ENCODE results near the gene KIF5B. TPM values are rescaled to one million over a fixed set of nuclear protein-coding genes. Genes with fewer than 3 reads are reported as not detected.

KIF5B gene
- polyA plus RNA-seq, 1 experiment: 84.0 TPM

DNA sequence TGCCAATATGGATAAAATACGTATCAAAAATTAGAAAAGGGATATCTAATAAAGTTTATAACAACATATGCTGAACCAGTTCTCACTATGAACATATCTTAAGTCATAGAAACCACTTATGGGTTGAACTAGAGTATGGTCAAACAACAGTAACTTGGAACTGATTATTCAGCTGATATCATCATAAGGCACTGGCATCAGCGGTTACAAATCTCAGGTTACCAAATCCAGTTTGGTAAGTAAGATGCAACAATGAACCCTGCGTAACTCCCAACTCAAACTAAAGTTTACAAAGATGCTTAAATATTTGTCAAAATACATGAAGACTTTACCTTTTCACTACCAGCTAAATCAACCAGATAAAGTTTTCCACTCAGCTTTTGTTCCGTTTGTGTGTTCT is 19.3 kb downstream of the KIF5B start:
- H3K27ac ChIP-seq (ENCODE audit: low read depth, low read length): no peak overlapping the region
- POLR2A ChIA-PET: no interaction called here
- no peaks in the 10 kb centered on the region for H3K9me3 ChIP-seq (ENCODE audit: control insufficient read depth, insufficient read depth, low read length)
- H3K27me3 ChIP-seq (ENCODE audit: control insufficient read depth, insufficient read depth, low read length): no peaks in the 10 kb centered on the region
- DNase-seq (ENCODE audit: low read depth, low spot score): no peak
- CTCF ChIA-PET: interaction anchor here (1.7 kb wide), 1 partner anchor 18 kb away, joined by 3 read pairs; no protein-coding TSS in a partner anchor
- TF ChIP-seq, protein P1, sequence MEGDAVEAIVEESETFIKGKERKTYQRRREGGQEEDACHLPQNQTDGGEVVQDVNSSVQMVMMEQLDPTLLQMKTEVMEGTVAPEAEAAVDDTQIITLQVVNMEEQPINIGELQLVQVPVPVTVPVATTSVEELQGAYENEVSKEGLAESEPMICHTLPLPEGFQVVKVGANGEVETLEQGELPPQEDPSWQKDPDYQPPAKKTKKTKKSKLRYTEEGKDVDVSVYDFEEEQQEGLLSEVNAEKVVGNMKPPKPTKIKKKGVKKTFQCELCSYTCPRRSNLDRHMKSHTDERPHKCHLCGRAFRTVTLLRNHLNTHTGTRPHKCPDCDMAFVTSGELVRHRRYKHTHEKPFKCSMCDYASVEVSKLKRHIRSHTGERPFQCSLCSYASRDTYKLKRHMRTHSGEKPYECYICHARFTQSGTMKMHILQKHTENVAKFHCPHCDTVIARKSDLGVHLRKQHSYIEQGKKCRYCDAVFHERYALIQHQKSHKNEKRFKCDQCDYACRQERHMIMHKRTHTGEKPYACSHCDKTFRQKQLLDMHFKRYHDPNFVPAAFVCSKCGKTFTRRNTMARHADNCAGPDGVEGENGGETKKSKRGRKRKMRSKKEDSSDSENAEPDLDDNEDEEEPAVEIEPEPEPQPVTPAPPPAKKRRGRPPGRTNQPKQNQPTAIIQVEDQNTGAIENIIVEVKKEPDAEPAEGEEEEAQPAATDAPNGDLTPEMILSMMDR (IDR thresholded peaks at IDR 0.05; ENCODE audit: low read depth, low read length): no peak
- H3K4me3 ChIP-seq (ENCODE audit: low read depth, low read length): no peak overlapping the region

DNA sequence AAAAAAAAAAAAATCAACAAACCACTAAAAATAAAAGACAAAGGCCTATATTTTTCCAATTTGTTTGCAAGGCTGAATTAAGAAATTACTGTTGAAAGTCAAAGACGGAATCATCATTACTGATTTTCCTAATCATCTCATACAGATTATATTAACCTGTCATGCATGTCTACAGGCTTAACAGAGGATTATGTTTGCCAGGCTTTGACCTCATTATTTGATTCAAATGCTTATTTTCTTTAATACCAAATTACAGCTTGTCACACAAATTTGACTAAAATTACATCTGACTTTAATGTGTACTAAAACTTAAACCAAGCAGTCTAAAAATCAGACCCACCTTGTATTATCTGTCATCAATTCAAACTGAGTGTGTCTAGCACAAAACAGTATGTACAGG is 21.2 kb downstream of the KIF5B start:
- Histone ChIP-seq H3K4me3 (ENCODE audit: low read depth, low read length) (no peak overlapping the region), H3K9me3 (ENCODE audit: control insufficient read depth, insufficient read depth, low read length) (no peaks in the 10 kb centered on the region), H3K27me3 (ENCODE audit: control insufficient read depth, insufficient read depth, low read length) (no peaks in the 10 kb centered on the region), H3K27ac (ENCODE audit: low read depth, low read length) (no peak overlapping the region)
- ChIA-PET POLR2A (no interaction called here), CTCF (interaction anchor here (0.6 kb wide), 2 partner anchors 59 to 175 kb away, joined by 3 to 7 read pairs; no protein-coding TSS in a partner anchor)
- no peak for DNase-seq (ENCODE audit: low read depth, low spot score)
- TF ChIP-seq, protein P1 (IDR thresholded peaks at IDR 0.05; ENCODE audit: low read depth, low read length): no peak

DNA sequence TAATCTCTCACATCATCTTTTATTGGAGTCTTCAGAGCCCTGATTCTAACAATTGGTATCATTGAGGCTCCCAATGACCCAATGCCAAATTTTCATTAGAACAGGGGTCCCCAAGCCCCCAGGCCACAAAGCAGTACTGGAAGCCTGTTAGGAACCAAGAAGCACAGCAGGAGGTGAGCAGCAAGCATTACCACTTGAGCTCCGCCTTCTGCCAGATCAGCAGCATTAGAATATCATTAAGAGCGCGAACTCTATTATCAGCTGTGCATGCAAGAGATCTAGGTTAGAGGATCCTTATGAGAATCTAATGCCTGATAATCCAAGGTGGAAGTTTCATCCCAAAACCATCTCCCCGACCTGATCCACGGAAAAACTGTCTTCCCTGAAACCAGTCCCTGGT is 23.1 kb downstream of the KIF5B start:
- Histone ChIP-seq H3K9me3 (ENCODE audit: control insufficient read depth, insufficient read depth, low read length) (no peaks in the 10 kb centered on the region), H3K27me3 (ENCODE audit: control insufficient read depth, insufficient read depth, low read length) (no peaks in the 10 kb centered on the region), H3K4me3 (ENCODE audit: low read depth, low read length) (no peak overlapping the region), H3K27ac (ENCODE audit: low read depth, low read length) (no peak overlapping the region)
- CTCF ChIA-PET: interaction anchor here (0.6 kb wide), 1 partner anchor 934 kb away, joined by 6 read pairs; no protein-coding TSS in a partner anchor
- POLR2A ChIA-PET: no interaction called here
- TF ChIP-seq, protein P1 (IDR thresholded peaks at IDR 0.05; ENCODE audit: low read depth, low read length): no peak
- DNase-seq (ENCODE audit: low read depth, low spot score): no peak

DNA sequence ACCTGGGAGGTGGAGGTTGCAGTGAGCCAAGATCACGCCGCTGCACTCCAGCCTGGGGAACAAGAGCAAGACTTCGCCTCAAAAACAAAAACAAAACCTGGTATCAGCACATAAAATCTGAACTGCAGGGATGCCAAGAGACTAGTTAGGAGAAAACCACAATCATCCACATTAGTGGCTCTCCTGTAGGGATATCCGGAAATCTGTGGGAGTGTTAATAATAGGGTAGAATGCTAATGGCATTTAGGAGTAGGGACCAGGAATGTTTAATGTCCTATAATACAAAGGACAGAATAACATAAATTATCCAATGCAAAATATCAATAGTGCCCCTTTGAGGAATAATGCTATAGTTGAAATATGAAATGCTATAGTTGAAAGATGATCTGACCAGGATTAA is 24.3 kb downstream of the KIF5B start:
- Histone ChIP-seq H3K27me3 (ENCODE audit: control insufficient read depth, insufficient read depth, low read length) (no peaks in the 10 kb centered on the region), H3K9me3 (ENCODE audit: control insufficient read depth, insufficient read depth, low read length) (no peaks in the 10 kb centered on the region), H3K4me3 (ENCODE audit: low read depth, low read length) (no peak overlapping the region), H3K27ac (ENCODE audit: low read depth, low read length) (no peak overlapping the region)
- ChIA-PET CTCF (no interaction called here), POLR2A (no interaction called here)
- TF ChIP-seq, protein P1 (IDR thresholded peaks at IDR 0.05; ENCODE audit: low read depth, low read length): no peak
- no peak for DNase-seq (ENCODE audit: low read depth, low spot score)

DNA sequence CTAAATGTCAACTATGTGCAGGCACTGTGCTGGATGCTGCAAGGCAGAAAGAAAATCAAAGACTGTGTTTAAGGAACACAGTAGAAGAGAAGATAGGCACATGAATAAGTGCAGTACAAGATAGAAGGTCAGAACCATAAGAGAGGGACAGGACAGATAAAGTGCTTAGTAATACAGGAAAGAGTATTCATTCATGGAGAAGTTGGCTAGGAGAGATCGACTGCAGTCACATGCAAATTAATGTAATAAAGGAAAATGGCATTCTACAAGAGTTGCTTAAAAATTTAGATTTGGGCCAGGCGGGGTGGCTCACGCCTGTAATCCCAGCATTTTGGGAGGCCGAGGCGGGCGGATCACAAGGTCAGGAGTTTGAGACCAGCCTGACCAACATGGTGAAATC is 24.8 kb downstream of the KIF5B start:
- Histone ChIP-seq H3K27me3 (ENCODE audit: control insufficient read depth, insufficient read depth, low read length) (no peaks in the 10 kb centered on the region), H3K27ac (ENCODE audit: low read depth, low read length) (no peak overlapping the region), H3K9me3 (ENCODE audit: control insufficient read depth, insufficient read depth, low read length) (no peaks in the 10 kb centered on the region), H3K4me3 (ENCODE audit: low read depth, low read length) (no peak overlapping the region)
- ChIA-PET POLR2A (no interaction called here), CTCF (no interaction called here)
- TF ChIP-seq, protein P1 (IDR thresholded peaks at IDR 0.05; ENCODE audit: low read depth, low read length): no peak
- no peak for DNase-seq (ENCODE audit: low read depth, low spot score)
